Neural cell (in vitro differentiated cells): ENCODE results near the gene HEMK1.

Experiments
- CTCF ChIP-seq: fragments of 450-650 bp; IDR thresholded peaks from 2 replicates; pipeline ENCODE4 v1.5.1; 2014; ENCODE audit warnings: antibody characterized with exemption, mild to moderate bottlenecking, moderate library complexity; ENCODE audit not compliant: poor library complexity, severe bottlenecking
- EP300 ChIP-seq: fragments of 450-650 bp; conservative IDR thresholded peaks from 2 replicates; pipeline ENCODE4 v1.6.1; 2014; ENCODE audit warnings: antibody characterized with exemption, mild to moderate bottlenecking, moderate library complexity; ENCODE audit not compliant: poor library complexity, severe bottlenecking
- EZH2 ChIP-seq: fragments of 200-600, 300-800 bp; shearing (Covaris generic), sonication (generic); IDR thresholded peaks from 2 replicates; pipeline ENCODE4 v1.6.1; 2014; ENCODE audit warnings: antibody characterized with exemption, low read length, borderline replicate concordance, mild to moderate bottlenecking; ENCODE audit not compliant: insufficient read depth, poor library complexity, severe bottlenecking
- POLR2AphosphoS5 ChIP-seq: IDR thresholded peaks from 2 replicates; pipeline ENCODE4 v1.6.1; 2012
- REST ChIP-seq: IDR thresholded peaks from 2 replicates; pipeline ENCODE4 v1.6.1; 2012; ENCODE audit warnings: borderline replicate concordance
- SMC3 ChIP-seq: fragments of 450-650 bp; conservative IDR thresholded peaks from 2 replicates; pipeline ENCODE4 v1.6.1; 2014; ENCODE audit warnings: antibody characterized with exemption, mild to moderate bottlenecking, moderate library complexity; ENCODE audit not compliant: poor library complexity
- TAF1 ChIP-seq: IDR thresholded peaks from 2 replicates; pipeline ENCODE4 v1.6.1; 2012; ENCODE audit warnings: low read depth

GRCh38 chr3:50626401-50626800 is 57.1 kb downstream of the HEMK1 start:
- TF ChIP-seq SMC3: no peak
- TF ChIP-seq CTCF: no peak
- TF ChIP-seq TAF1: no peak
- no peak for TF ChIP-seq REST
- TF ChIP-seq POLR2AphosphoS5: no peak
- TF ChIP-seq EZH2: no peak
- TF ChIP-seq EP300: no peak
